Choroid plexus epithelial cell (primary cell): ENCODE data around the gene PLEKHN1.

Experiments used
- DNase-seq: peaks from one replicate; pipeline ENCODE4 v3.0.0-alpha.2; 2010; ENCODE audit warnings: low read depth
- H3K4me3 ChIP-seq: 2 replicates; pipeline ENCODE4 v1.5.1; 2011; ENCODE audit warnings: low read depth, mild to moderate bottlenecking, control low read depth, low read length, moderate library complexity
- CTCF ChIP-seq: conservative IDR thresholded peaks from 2 replicates; pipeline ENCODE4 v1.5.1; 2011; ENCODE audit warnings: low read depth, mild to moderate bottlenecking, control low read depth, inconsistent platforms, low read length, moderate library complexity

Gene PLEKHN1

DNA sequence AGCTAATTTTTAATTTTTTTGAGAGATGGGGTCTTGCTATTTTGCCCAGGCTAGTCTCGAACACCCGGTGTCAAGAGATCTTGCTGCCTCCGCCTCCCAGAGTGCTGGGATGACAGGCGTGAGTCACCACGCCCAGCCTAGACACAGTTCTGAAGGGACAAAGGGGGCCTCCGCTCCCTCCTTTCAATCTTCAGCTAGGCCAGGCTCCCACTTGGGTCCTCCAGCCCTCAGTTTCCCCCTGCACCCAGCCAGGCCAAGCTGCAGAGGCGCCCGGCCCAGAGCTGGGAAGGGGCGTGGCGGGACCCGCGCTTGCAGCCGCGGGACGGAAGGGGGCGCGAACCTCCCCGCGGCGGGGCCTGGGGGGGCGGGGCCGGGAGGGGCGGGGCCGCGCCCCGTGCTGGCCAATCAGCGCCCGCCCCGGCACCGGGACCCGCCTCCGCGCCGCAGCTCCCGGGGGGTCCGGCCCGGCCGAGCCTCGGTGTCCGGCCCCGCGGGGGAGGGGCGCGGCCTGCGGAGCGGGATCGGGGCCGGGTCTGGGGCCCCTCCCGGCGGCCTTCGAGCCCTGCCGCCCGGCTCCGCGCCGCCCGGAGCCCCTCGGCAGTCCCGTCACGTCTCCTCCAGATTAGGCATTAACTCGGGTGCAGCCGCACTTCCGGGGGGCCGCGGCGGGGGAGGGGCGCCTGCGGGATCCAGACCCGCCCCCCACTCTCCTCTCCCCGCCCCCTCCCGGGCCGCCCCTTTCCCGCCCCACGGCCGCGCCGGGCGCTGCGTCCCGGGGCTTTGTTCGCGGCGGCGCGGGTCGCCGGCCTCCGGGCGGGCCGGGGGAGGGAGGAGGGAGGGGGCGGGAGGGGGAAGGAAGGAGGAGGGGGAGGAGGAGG is 53.1 kb downstream of the PLEKHN1 start:
- H3K4me3 ChIP-seq = peak overlapping the region; percentile 62
- peak; percentile 84 for DNase-seq
- peak; percentile 42 for TF ChIP-seq CTCF

DNA sequence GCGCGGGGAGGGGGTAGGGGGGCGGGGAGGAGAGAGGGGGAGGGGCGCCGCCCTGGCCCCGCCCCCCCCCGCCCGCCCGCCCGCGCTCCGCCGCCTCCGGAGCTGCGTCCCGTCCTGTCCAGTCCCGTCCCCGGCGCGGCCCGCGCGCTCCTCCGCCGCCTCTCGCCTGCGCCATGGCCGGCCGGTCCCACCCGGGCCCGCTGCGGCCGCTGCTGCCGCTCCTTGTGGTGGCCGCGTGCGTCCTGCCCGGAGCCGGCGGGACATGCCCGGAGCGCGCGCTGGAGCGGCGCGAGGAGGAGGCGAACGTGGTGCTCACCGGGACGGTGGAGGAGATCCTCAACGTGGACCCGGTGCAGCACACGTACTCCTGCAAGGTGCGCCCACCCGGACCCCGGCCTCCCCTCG is 53.7 kb downstream of the PLEKHN1 start, which contains the start of gene AGRN:
Gene AGRN (plus strand): TSS at position 121 of the 405 bp plus-strand sequence. CDS start 53 bp downstream, at position 174.
- no peak for TF ChIP-seq CTCF
- peak within 1 kb of the TSS; percentile 62 for H3K4me3 ChIP-seq
- DNase-seq = no peak

- peak overlapping the region; percentile 59 for H3K4me3 ChIP-seq
- no peak for DNase-seq
- no peak for TF ChIP-seq CTCF
Measured at GRCh38 chr1:1020415-1021009, 54.2 kb downstream of the PLEKHN1 start.

- TF ChIP-seq CTCF = no peak
- peak; percentile 72 for DNase-seq
- peak overlapping the region; percentile 59 for H3K4me3 ChIP-seq
Measured at GRCh38 chr1:1021010-1021919, 55.0 kb downstream of the PLEKHN1 start.

DNA sequence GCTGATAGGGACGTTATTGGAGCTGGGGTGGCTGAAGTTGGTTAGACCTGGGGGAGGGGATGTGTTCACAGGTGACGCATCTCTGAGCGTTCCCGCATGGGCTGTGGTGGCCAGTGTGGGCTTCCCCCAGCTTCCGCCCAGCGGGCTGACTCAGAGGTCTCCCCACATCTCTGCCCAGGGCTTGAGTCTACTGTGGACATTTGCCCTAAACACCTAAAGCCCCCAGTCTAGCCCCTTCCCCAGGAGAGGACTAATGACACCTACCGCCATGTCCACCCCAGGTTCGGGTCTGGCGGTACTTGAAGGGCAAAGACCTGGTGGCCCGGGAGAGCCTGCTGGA is 55.6 kb downstream of the PLEKHN1 start:
- DNase-seq = peak; percentile 40
- TF ChIP-seq CTCF = no peak
- H3K4me3 ChIP-seq = no peak overlapping the region

- no peak for DNase-seq
- TF ChIP-seq CTCF = no peak
- H3K4me3 ChIP-seq = no peak overlapping the region
Measured at GRCh38 chr1:1022302-1023009, 56.2 kb downstream of the PLEKHN1 start.
